C4-2B (cell line): ENCODE data around the gene OR4Q3.
"Not testable (repeated sequence)": the region's sequence is repeated elsewhere in the genome, so short reads cannot be mapped to it uniquely, and the experiment has no call there.

Source experiments
- ZFX ChIP-seq: fragments of 450-650 bp; IDR thresholded peaks from 2 replicates; pipeline ENCODE4 v1.6.1; 2017
- TF ChIP-seq, protein P1 (sequence below): fragments of 450-650 bp; conservative IDR thresholded peaks from 2 replicates; pipeline ENCODE4 v1.5.1; 2017; ENCODE audit warnings: mild to moderate bottlenecking

- TF ChIP-seq, protein P1, sequence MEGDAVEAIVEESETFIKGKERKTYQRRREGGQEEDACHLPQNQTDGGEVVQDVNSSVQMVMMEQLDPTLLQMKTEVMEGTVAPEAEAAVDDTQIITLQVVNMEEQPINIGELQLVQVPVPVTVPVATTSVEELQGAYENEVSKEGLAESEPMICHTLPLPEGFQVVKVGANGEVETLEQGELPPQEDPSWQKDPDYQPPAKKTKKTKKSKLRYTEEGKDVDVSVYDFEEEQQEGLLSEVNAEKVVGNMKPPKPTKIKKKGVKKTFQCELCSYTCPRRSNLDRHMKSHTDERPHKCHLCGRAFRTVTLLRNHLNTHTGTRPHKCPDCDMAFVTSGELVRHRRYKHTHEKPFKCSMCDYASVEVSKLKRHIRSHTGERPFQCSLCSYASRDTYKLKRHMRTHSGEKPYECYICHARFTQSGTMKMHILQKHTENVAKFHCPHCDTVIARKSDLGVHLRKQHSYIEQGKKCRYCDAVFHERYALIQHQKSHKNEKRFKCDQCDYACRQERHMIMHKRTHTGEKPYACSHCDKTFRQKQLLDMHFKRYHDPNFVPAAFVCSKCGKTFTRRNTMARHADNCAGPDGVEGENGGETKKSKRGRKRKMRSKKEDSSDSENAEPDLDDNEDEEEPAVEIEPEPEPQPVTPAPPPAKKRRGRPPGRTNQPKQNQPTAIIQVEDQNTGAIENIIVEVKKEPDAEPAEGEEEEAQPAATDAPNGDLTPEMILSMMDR = not testable (repeated sequence)
- not testable (repeated sequence) for TF ChIP-seq ZFX
Measured at GRCh38 chr14:19771491-19771890, 28.1 kb downstream of the OR4Q3 start.
